GM19328 (cell line): ENCODE data around the gene BPGM.

Experiments
- ATAC-seq: cut with Tn5 transposase; IDR thresholded peaks from one replicate; pipeline ENCODE4 v1.9.1; 2021; ENCODE audit warnings: mild to moderate bottlenecking, moderate library complexity; ENCODE audit not compliant: unreplicated experiment

Gene BPGM

GRCh38 chr7:134718211-134718875 lies 71.7 kb downstream of the BPGM start:
- ATAC-seq: no peak

- ATAC-seq: no peak
Measured at GRCh38 chr7:134720091-134720935, 73.7 kb downstream of the BPGM start.

- no peak for ATAC-seq
Measured at GRCh38 chr7:134721171-134721570, 74.5 kb downstream of the BPGM start.

GRCh38 chr7:134722786-134723322 lies 76.2 kb downstream of the BPGM start:
- no peak for ATAC-seq

- ATAC-seq: no peak
Measured at GRCh38 chr7:134723892-134724291, 77.2 kb downstream of the BPGM start.

- no peak for ATAC-seq
Measured at GRCh38 chr7:134724606-134725005, 78.0 kb downstream of the BPGM start.

GRCh38 chr7:134726581-134726980 lies 79.9 kb downstream of the BPGM start:
- no peak for ATAC-seq

GRCh38 chr7:134727711-134728110 lies 81.1 kb downstream of the BPGM start:
- no peak for ATAC-seq
